HG03469 (cell line): Measurements from ENCODE around the gene PLXDC1.

ENCODE experiments used
- ATAC-seq: cut with Tn5 transposase; IDR thresholded peaks from one replicate; pipeline ENCODE4 v1.9.1; 2021; ENCODE audit warnings: mild to moderate bottlenecking, moderate library complexity, moderate number of reproducible peaks; ENCODE audit not compliant: unreplicated experiment

The PLXDC1 gene

GRCh38 chr17:39018267-39019134 lies 132.9 kb downstream of the PLXDC1 start:
- no peak for ATAC-seq

GRCh38 chr17:39016193-39017153 lies 135.0 kb downstream of the PLXDC1 start:
- ATAC-seq, result no peak

GRCh38 chr17:39015546-39015935 lies 135.9 kb downstream of the PLXDC1 start:
- ATAC-seq, result no peak

GRCh38 chr17:39014795-39015545 lies 136.5 kb downstream of the PLXDC1 start:
- ATAC-seq, result no peak

GRCh38 chr17:39014044-39014794 lies 137.2 kb downstream of the PLXDC1 start:
- no peak for ATAC-seq
